CMK (cell line): ENCODE data around the gene LMTK3.
"Not testable (repeated sequence)": the region's sequence is repeated elsewhere in the genome, so short reads cannot be mapped to it uniquely, and the experiment has no call there.

Source experiments
- DNase-seq: peaks from one replicate; pipeline ENCODE4 v3.0.0-alpha.2; 2010; ENCODE audit warnings: low read depth

LMTK3 gene

GRCh38 chr19:48486706-48487105 is 24.9 kb downstream of the LMTK3 start:
- DNase-seq, result not testable (repeated sequence)

- DNase-seq, result no peak
These were observed 26.6 kb downstream of the LMTK3 start for GRCh38 chr19:48484931-48485612.

GRCh38 chr19:48484247-48484893 is 27.3 kb downstream of the LMTK3 start:
- DNase-seq, result no peak

- no peak for DNase-seq
These were observed 28.3 kb downstream of the LMTK3 start for GRCh38 chr19:48483301-48483700.

GRCh38 chr19:48481846-48482639 is 29.6 kb downstream of the LMTK3 start:
- no peak for DNase-seq

- DNase-seq, result no peak
These were observed 30.8 kb downstream of the LMTK3 start for GRCh38 chr19:48480558-48481500.

GRCh38 chr19:48480183-48480557 is 31.5 kb downstream of the LMTK3 start:
- DNase-seq, result no peak

GRCh38 chr19:48479686-48480085 is 31.9 kb downstream of the LMTK3 start:
- no peak for DNase-seq

- no peak for DNase-seq
These were observed 33.0 kb downstream of the LMTK3 start for GRCh38 chr19:48478339-48479256.

- DNase-seq, result no peak
These were observed 33.8 kb downstream of the LMTK3 start for GRCh38 chr19:48477698-48478338.

- DNase-seq, result no peak
These were observed 34.5 kb downstream of the LMTK3 start for GRCh38 chr19:48477067-48477685.

GRCh38 chr19:48476176-48476575 is 35.5 kb downstream of the LMTK3 start:
- DNase-seq, result no peak

GRCh38 chr19:48475369-48476068 is 36.1 kb downstream of the LMTK3 start:
- no peak for DNase-seq

- no peak for DNase-seq
These were observed 37.5 kb downstream of the LMTK3 start for GRCh38 chr19:48474084-48474592.

- no peak for DNase-seq
These were observed 38.3 kb downstream of the LMTK3 start for GRCh38 chr19:48473161-48473966.

- DNase-seq, result no peak
These were observed 39.8 kb downstream of the LMTK3 start for GRCh38 chr19:48471836-48472235.

- no peak for DNase-seq
These were observed 40.8 kb downstream of the LMTK3 start for GRCh38 chr19:48470856-48471255.
